HEK293T (cell line): ENCODE measurements around the gene SZRD1.

ENCODE experiments used
- BHLHE40 ChIP-seq: fragments of 450-650 bp; IDR thresholded peaks from 2 replicates; pipeline ENCODE4 v1.6.1; 2016; ENCODE audit warnings: mild to moderate bottlenecking, moderate library complexity, borderline replicate concordance
- CTBP1 ChIP-seq: fragments of 450-650 bp; IDR thresholded peaks from 2 replicates; pipeline ENCODE4 v1.6.1; 2016; ENCODE audit warnings: borderline replicate concordance
- FOXM1 ChIP-seq: fragments of 450-650 bp; IDR thresholded peaks from 2 replicates; pipeline ENCODE4 v1.6.1; 2017; ENCODE audit warnings: mild to moderate bottlenecking, borderline replicate concordance
- HDGF ChIP-seq: fragments of 450-650 bp; IDR thresholded peaks from 2 replicates; pipeline ENCODE4 v1.6.1; 2017; ENCODE audit warnings: antibody characterized with exemption, borderline replicate concordance
- NFRKB ChIP-seq: fragments of 450-650 bp; IDR thresholded peaks from 2 replicates; pipeline ENCODE4 v1.6.1; 2016; ENCODE audit warnings: mild to moderate bottlenecking, moderate library complexity
- SP1 ChIP-seq: fragments of 450-650 bp; IDR thresholded peaks from 2 replicates; pipeline ENCODE4 v1.6.1; 2017

- no peak for TF ChIP-seq BHLHE40
- TF ChIP-seq SP1, result no peak
- TF ChIP-seq CTBP1, result no peak
- TF ChIP-seq FOXM1, result no peak
- TF ChIP-seq NFRKB, result no peak
- no peak for TF ChIP-seq HDGF
These were observed 18.4 kb upstream of the SZRD1 start for GRCh38 chr1:16348414-16349182.
